ENCODE data around the gene GPR21.

Gene GPR21

DNA sequence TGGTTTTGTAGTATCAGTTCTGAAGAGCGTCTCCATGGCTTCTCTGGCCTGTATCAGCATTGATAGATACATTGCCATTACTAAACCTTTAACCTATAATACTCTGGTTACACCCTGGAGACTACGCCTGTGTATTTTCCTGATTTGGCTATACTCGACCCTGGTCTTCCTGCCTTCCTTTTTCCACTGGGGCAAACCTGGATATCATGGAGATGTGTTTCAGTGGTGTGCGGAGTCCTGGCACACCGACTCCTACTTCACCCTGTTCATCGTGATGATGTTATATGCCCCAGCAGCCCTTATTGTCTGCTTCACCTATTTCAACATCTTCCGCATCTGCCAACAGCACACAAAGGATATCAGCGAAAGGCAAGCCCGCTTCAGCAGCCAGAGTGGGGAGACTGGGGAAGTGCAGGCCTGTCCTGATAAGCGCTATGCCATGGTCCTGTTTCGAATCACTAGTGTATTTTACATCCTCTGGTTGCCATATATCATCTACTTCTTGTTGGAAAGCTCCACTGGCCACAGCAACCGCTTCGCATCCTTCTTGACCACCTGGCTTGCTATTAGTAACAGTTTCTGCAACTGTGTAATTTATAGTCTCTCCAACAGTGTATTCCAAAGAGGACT lies 1.5 kb downstream of the GPR21 start:
- no peak for DNase-seq

DNA sequence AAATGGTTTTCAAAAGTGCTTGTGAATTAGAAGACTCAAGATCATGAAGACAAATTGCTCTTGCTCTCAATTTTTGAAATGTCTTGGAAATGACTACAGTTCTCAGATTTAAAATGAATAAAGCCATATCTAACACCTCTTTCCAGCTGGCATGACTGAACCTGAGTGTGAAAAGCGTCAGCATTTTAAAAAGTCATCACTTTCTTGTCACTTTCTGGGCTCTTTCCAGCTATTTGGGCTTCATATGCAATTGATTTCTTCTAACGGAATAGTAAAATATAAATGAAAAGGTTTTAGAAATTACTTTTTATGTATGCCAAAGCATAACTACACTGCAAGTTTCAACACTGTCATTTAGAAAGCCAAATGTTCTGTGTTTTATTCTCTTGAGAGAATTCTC lies 2.3 kb downstream of the GPR21 start:
- DNase-seq = no peak

DNA sequence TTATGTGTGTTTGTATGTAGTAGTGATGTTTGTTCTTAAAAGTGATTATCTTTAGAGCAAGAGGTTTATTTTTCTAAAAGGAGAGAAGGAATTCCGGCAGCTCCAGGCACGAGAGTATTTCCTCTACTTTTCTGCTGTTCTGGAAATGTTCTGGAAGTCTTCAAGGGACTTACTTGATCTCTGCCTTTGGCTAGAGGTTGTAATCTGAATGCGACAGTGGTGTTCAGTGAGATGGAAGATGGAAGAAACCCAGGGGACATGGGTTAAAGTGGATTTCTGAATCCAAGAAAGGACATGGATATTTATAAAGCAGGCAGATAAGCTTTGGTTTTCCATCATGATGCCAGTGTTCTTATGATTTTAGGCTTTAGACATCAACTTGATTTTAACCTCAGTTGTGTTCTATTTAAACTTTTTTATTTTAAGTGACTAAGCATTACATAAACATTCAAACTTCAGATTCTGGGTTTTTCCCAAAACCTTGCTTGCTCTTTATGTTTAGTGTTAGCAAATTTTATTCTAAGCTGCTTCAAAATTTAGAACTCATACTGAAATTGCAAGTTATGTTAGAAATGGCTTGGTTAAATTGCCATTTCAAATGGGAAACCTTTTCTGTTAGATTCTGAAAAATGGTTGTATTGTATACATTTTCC lies 3.6 kb downstream of the GPR21 start:
- DNase-seq = no peak

DNA sequence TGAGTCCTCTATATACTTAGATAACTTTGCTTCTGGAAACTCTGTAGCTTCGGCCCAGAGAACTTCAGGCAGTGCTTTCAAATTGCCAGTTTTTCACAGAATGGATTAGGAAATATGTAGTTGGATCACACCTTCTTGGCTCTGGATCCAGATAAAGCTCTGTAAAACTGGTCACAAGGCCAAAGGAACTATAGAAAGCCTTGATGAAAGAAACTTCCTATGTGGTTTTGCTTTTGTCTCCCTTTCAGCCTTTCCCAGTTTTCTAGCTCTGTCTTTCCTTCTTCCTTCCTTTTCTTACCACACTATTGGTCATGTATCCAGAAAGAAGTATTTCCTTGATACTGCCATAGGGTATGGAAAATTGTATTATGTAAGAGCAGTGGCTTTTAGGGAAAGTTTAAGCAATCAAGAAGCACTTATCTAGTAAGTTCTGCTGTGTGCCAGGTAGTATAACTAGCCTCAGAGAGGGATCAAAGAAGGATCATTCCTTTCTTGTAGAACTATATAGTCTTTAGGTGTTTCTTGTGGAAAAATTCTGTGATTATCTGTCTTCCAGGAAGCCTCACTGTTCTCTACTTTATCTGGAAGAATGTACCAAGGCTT lies 6.3 kb downstream of the GPR21 start:
- no peak for DNase-seq

DNA sequence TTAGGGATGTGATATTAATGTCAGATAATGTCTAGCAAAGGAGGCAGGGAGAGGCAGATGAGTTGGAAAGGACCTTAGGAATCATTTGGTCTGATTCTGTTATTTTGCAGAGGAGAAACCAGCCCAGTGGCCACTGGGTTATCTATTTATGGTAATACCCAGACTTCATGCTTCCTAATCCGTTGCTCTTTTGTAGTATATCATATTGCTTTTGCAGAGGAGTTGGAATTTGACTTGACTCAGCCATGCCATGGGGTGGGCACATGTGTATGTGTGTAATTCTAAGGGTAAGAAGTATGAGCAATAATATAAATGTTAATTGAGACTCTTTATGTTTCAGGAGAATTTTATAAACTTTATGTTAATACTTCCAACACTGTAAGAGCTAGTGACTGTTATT lies 7.3 kb downstream of the GPR21 start:
- DNase-seq = no peak

DNA sequence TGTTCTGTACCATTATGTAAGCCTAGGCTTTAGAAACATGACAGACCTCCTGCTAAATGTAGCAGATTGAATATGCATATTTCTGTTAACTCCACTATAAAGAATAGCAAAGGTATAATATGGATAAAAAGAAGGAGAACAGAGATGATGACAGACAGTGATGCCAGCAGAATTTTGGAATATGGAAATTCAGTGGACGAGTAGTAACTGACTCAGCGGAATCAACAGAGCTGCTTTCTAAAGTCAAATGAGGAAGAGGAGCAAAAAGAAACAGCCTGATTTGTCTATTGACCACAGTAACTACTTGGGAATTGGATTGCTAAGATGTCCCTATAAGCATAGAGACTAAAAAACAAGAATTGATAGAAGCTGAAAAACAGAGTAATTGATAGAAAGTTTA lies 8.0 kb downstream of the GPR21 start:
- DNase-seq = no peak

DNA sequence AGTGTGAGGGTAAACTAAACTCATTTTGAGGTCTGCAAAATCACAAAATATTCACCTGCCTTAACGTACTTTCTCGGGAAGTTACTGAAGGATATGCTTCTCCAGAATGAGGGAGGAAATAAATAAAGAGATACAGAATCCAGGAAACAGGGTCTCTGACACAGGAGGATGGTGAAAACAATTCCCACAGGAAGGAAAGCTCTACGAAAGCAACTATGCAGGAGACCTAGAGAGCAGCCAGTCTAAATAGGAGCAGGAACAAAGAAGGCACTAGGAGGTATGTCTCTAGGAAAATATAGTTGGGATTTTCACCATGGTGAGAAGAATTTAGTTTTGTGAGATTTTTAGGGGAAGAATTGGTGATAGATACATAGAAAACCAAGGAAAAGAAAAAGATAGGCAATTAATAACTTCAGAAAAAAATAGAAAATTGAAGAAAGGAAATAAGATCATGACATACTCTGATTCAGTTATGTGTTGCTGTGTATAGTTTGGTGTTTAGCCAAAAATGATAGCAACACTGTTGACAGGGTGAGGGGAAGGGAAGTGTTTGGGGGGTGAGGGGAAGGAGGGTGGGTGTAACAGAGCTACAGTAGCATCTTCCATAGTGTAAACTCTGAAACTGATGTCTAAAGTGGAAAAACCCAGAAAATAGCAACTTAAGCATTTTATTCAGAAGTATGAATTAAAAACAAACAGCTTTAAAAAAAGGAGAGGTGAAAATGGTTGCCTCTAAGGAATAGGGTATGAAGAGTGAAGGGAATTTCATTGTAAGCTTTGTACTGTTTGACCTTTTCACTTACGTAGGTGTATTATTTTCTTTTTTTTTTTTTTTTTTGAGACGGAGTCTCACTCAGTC lies 9.8 kb downstream of the GPR21 start:
- no peak for DNase-seq

DNA sequence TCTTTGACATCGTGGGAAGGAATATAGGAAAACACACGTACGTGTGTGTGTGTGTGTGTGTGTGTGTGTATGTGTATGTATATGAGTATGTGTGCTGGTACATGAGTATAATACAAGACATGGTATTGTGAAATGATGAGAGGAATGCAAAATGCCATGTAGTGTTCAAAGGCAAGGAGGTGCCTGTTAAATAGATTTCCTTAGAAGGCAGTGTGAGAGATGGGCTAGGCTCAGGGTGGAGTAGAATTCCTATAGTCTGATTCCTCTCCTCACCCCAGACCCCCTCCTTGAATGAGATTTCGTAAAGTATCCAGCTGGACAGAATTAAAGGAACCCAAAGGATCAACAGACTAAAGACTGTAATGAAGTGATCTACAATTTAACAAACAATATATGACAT lies 11.1 kb downstream of the GPR21 start:
- DNase-seq = no peak

DNA sequence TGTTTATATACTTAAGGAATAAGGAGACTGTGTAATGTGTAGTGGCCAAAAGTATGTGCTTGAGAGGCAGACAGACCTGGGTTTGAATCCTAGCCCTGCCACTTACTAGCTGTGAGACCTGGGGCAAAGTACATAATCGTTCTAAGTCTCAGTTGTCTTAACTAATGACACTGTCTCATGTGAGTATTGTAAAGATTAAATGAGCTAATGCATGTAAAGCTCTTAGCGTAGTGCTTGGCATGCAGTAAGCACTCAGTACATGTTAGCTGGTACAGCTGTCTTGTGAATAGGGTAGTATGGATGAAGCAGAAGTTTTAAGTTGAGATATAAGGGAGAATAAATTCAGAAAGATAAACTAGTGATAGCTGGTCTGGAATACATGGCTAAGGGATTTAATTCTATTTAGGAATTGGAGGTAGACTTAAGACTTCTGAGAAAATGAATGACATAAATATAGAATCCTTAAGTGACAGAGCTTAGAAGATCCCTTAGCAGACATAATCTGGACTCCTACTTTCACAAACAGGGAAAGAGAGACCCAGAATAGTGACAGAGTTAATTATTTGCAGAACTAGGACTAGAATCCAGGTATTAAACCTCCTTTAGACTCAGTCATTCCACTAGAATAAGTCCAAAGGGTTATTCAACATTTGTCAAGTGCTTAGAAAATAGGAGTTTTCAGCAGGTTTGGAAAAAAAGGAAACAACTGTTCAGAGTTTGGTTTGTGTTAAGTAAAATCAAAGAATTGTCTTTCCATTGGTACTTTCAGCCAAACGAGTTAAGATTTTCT lies 13.1 kb downstream of the GPR21 start:
- DNase-seq = no peak

DNA sequence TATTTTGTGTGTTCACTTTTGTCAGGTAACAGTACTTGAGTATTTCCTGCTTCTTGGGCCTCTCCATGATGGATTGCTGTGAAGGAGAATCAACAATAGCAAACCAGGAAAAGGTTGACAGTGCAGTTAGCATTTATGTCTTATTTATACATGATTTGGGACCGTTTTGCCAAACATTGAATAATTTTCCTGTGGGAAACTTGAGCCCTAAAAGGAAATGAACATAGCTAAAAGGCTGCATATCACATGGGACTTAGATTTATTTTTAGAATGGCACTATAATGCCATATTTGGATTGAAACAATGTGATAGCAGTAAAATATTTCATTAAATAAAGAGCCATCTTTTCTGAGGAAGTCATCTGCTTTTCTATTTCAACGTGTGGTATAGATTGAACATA lies 15.3 kb downstream of the GPR21 start:
- DNase-seq = no peak

DNA sequence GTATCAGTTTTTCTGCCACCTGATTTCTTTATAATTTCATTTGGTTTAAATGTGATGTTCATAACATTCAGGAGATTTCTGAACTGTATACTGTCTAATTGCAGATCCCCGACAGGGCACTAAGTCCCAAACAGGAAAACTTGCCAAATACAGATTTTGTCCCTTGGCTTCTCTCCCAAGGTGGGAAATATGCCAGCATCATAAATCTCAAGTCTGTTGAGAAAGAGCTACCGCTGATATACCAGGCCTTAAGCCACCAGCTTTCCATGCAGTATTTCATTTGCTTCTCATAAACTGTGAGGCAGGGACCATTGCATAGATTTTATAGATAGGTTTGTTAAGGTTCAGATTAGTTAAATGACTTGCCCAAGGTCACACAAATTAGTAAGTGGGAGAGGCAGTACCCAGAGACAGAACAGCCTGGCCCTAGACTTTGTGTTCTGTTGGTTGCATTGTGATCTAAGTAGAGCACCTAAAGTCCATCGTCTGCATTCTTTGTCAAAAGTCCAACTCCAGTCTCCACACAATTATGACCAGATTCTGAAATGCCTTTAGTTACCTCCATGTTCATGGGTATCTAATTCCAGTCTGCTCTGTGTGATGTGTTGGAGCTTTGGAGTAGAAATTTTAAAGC lies 16.2 kb downstream of the GPR21 start:
- no peak for DNase-seq

DNA sequence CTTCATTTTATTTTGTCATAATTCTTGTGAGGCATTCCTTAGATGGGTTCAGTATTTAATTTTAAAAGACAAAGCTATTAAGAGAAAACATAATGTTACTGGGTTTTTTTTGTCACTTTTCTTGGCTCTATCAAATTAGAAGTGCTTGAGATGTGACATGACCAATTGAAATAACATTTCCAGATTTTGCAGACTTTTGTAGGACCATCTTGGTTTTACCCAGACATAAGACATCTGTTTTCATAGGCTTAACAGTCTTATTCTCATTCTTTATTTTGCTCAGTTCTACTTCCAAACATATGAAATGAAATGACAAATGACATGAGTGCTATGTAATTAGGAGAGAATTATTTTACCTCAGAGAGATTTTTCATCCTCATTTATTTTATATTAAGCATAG lies 19.6 kb downstream of the GPR21 start:
- no peak for DNase-seq

DNA sequence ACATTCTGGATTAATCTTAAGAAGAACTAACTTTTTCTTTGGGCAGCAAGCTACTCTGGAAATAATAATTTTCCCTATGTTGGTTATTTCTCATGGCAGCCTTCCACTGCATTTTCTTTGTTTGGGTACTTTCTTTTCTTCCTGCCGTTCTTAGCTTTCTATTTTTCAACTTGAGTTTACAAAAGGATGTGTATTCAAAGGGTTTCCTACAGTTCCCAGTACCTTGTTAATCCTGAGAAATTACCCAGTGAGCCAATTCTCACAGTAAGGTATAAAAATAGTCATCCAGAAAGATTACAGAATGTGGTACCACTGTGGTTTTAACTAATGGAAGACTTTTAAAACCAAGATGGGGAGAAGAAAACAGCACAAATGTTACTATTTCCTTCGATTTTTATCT lies 20.2 kb downstream of the GPR21 start:
- DNase-seq = no peak

DNA sequence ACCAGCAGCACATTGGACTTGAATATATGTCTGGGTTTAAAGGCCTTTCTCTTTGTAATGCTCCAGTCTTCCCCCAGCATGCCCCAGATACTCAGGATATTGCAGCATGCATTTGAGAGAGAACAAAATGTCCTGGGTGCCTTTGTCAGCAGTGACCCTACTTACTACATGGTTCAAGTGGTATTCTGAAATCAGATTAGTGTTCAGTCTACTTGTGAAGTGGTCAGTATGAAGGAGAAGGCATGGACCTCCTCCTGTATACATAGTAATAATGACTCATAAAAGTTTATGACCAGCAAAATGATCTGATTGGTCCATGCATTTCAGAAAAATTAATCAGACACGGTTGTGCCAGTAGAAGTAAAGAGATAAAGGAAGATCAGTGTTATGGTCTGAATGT lies 25.4 kb downstream of the GPR21 start:
- DNase-seq = no peak

DNA sequence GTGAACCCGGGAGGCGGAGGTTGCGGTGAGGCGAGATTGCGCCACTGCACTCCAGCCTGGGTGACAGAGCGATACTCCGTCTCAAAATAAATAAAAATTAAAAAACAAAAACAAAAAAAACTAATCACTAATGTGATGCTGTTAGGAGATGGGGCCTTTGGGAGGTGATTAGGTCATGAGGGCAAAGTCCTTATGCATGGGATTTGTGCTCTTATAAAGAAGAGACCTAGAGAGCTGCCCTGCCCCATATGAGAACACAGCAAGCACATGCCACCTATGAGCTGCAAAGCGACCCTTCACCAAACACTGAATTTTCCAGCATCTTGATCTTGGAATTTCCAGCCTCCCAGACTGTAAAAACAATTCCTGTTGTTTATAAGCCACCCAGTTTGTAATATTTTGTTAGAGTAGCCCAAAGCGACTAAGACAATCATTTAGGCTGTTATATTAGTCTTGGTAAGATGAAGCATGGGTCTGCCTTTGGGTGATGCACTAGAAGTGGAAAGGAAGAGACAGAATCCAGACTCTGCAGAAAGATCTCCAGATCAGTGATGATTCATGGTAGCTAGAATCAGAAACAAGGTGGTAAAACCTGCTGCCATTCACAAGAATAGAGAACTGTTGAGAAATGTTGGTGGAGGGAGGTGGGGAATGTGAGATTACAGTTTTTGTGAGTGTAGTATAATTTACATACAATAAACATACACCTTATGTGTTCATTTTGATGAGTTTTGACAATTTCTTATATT lies 26.2 kb downstream of the GPR21 start:
- DNase-seq = no peak

DNA sequence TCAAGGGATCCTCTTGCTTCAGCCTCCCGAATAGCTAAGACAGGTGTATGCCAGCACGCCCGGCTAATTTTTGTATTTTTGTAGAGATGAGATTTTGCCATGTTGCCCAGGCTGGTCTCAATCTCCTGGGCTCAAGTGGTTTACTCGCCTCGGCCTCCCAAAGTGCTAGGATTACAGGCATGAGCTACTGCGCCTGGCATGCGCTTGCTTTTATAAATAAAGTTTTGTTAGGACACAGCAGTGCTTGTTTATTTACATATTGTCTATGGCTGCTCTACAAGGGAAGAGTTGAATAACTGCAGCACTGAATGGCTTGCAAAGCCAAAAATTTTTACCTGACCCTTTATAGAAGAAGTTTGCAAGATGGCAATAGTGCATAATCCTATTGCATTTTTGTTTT lies 27.7 kb downstream of the GPR21 start:
- no peak for DNase-seq

DNA sequence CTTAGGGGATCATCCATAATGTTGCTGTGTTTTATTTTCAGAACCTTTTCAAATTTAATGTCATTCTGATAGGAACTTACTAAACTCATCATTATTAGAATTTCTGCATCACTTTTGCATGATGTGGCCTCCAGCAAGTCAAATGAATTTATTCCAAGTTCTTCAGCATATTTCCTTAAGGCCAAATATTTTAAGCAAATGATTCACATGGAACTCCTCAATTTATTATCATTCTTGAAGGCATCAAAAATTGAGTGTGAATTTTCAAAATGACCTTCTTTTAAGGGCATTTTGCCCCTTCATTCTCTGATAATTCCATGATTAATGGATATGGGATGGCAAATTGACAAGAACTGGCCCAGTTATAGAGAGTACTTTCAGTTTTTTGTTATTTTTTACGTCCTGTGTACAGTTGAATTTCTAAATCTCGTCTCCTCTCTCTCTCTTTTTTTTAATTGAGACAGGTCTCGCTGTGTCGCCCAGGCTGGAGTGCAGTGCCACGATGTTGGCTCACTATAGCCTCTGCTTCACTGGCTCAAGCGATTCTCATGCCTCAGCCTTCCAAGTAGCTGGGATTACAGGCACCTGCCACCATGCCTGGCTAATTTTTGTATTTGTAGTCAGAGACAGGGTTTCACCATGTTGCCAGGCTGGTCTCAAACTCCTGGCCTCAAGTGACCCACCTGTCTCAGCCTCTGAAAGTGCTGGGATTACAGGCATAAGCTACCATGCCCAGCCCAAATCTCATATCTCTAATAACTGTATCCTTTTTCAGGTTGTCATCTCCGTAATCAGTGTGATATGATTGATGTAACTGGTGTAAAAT lies 29.1 kb downstream of the GPR21 start:
- DNase-seq = no peak

DNA sequence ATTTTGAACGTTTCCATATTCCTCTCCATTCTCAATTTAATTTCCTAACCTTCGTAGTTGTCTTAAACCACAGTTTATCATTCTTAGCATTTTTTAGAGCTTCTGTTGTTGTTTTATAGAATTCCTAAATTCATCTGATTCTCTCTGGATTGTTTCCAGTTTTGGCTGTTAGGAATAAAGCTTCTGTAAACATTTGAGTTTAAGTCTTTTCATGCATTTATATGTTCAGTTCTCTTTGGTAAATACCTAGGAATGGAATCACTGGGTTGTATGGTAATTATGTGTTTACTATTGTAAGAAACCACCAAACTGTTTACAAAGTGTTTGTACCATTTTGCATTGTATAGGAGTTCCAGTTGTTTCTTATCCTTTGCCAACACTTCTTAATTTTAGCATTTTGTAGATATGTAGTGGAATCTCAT lies 29.7 kb downstream of the GPR21 start:
- no peak for DNase-seq

DNA sequence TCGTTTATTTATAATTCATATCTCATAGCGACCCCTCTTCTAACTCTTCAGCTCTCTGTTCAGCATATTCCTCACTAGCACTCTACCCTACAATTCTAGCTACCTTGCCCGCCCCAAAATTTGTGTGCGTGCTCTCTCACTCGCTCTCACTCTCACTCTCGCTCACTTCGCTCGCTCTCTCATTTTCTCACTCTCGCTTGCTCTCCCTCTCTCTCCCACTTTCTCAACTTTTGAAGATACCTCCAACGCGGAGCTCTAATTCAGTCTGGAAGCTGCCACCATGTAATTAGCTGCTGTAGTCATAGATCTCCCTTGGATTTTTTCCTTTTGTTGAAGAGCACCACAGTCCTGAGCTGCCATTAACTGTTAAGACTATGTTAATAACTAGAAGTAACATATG lies 30.4 kb downstream of the GPR21 start:
- no peak for DNase-seq

DNA sequence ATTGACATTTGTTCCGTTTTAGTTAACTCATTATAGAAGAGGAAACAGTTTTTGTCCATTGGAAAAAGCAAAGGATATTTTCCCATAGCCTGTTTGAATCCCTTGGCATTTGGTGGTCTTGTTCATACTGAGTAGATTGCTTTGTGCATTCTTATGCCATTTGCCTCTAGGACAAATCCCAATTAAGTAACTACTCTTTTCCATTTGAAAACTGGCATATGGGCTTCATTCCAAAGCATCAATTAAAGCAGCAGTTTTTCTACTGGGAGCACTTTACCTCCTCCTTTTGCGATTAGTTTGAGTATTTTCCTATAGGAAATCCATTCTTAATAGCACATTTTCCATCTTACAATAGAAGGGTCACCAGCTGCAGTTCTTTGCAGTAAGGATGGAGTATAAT lies 31.2 kb downstream of the GPR21 start:
- no peak for DNase-seq

DNA sequence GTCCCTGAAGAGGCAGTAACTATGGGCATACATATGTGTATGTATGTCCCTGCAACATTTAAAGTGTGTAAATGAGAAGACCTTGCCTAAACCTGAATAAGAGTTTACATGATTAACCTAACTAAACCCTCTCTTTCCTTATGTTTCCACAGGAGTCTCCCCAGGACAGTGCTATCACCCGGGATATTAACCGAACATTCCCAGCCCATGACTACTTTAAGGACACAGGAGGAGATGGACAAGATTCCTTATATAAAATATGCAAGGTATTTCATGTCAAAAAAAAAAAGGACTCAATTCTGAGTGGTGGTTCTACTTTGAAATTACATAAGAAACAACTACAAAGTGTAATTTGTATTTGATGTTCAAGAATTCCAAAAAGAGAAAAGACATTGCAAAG lies 31.7 kb downstream of the GPR21 start:
- DNase-seq = no peak
